ENCODE data around the gene FAM171A1. TPM values are rescaled to one million over a fixed set of nuclear protein-coding genes. Genes with fewer than 3 reads are reported as not detected.

Gene FAM171A1
- total RNA-seq, 1 donor from 2014 or later, result 27.7 TPM

- TF ChIP-seq, protein P1, sequence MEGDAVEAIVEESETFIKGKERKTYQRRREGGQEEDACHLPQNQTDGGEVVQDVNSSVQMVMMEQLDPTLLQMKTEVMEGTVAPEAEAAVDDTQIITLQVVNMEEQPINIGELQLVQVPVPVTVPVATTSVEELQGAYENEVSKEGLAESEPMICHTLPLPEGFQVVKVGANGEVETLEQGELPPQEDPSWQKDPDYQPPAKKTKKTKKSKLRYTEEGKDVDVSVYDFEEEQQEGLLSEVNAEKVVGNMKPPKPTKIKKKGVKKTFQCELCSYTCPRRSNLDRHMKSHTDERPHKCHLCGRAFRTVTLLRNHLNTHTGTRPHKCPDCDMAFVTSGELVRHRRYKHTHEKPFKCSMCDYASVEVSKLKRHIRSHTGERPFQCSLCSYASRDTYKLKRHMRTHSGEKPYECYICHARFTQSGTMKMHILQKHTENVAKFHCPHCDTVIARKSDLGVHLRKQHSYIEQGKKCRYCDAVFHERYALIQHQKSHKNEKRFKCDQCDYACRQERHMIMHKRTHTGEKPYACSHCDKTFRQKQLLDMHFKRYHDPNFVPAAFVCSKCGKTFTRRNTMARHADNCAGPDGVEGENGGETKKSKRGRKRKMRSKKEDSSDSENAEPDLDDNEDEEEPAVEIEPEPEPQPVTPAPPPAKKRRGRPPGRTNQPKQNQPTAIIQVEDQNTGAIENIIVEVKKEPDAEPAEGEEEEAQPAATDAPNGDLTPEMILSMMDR (IDR thresholded peaks at IDR 0.05), result no peak
- Histone ChIP-seq H3K27me3 (no peaks in the 10 kb centered on the region), H3K4me1 (peaks cover 0 to 4% of the 10 kb centered on the region in 2 donors), H3K4me3 (peak overlapping the region; percentile 78 to 79), H3K9me3 (no peaks in the 10 kb centered on the region), H3K36me3 (no peaks in the 10 kb centered on the region), H3K27ac (peak overlapping the region in 1 of 2 donors; percentile 19)
- intact Hi-C loops (cut with DNase I), result loop anchor here (2.0 to 5.0 kb wide), 3 partner anchors 108 to 203 kb away; partner anchors contain the start of gene NMT2
- no peak for DNase-seq (ENCODE audit: low spot score in 2 of 2)
Observed at GRCh38 chr10:15370212-15370855, 755 bp downstream of the FAM171A1 start.

- intact Hi-C loops (cut with DNase I), result loop anchor here (2.0 to 5.0 kb wide), 3 partner anchors 107 to 202 kb away; partner anchors contain the start of gene NMT2
- Histone ChIP-seq H3K27ac (no peak overlapping the region), H3K4me1 (peaks cover 0 to 4% of the 10 kb centered on the region in 2 donors), H3K9me3 (no peaks in the 10 kb centered on the region), H3K4me3 (peak overlapping the region; percentile 78 to 79), H3K36me3 (no peaks in the 10 kb centered on the region), H3K27me3 (no peaks in the 10 kb centered on the region)
- TF ChIP-seq, protein P1 (IDR thresholded peaks at IDR 0.05), result no peak
- no peak for DNase-seq (ENCODE audit: low spot score in 2 of 2)
Observed at GRCh38 chr10:15369256-15370211, 1.6 kb downstream of the FAM171A1 start.

- H3K27me3 ChIP-seq, result no peaks in the 10 kb centered on the region
- no peak overlapping the region for H3K4me3 ChIP-seq
- DNase-seq (ENCODE audit: low spot score in 2 of 2), result no peak
- H3K36me3 ChIP-seq, result no peaks in the 10 kb centered on the region
- no peak overlapping the region for H3K27ac ChIP-seq
- TF ChIP-seq, protein P1 (IDR thresholded peaks at IDR 0.05), result no peak
- peaks cover 0 to 4% of the 10 kb centered on the region in 2 donors for H3K4me1 ChIP-seq
- H3K9me3 ChIP-seq, result no peaks in the 10 kb centered on the region
- intact Hi-C loops (cut with DNase I), result no loop called here
Observed at GRCh38 chr10:15368101-15368855, 2.8 kb downstream of the FAM171A1 start.

- TF ChIP-seq, protein P1 (IDR thresholded peaks at IDR 0.05), result no peak
- Histone ChIP-seq H3K36me3 (no peaks in the 10 kb centered on the region), H3K27ac (no peak overlapping the region), H3K4me1 (peaks cover 0 to 4% of the 10 kb centered on the region in 2 donors), H3K27me3 (no peaks in the 10 kb centered on the region), H3K4me3 (no peak overlapping the region), H3K9me3 (no peaks in the 10 kb centered on the region)
- intact Hi-C loops (cut with DNase I), result no loop called here
- DNase-seq (ENCODE audit: low spot score in 2 of 2), result no peak
Observed at GRCh38 chr10:15367296-15368085, 3.6 kb downstream of the FAM171A1 start.

GRCh38 chr10:15365692-15366091 is 5.4 kb downstream of the FAM171A1 start:
- Histone ChIP-seq H3K4me3 (no peak overlapping the region), H3K4me1 (peaks cover 0 to 4% of the 10 kb centered on the region in 2 donors), H3K36me3 (no peaks in the 10 kb centered on the region), H3K27me3 (no peaks in the 10 kb centered on the region), H3K9me3 (no peaks in the 10 kb centered on the region), H3K27ac (no peak overlapping the region)
- intact Hi-C loops (cut with DNase I), result no loop called here
- DNase-seq (ENCODE audit: low spot score in 2 of 2), result no peak
- TF ChIP-seq, protein P1 (IDR thresholded peaks at IDR 0.05), result no peak

Measured in ascending aorta (tissue), 2 donors.